K562 (cell line): ENCODE results near the gene TFB2M. TPM values are rescaled to one million over a fixed set of nuclear protein-coding genes. Genes with fewer than 3 reads are reported as not detected.
A peak's percentile ranks its signal among the peaks of the same experiment; 100 is the strongest.

ENCODE experiments used
- BCOR ChIP-seq: fragments of 450-650 bp; IDR thresholded peaks from 2 replicates; pipeline ENCODE4 v1.6.1; 2016
- CSDE1 ChIP-seq, 2 experiments: fragments of 450-650 bp; IDR thresholded peaks; 2 replicates each; pipeline ENCODE4 v1.6.1; 2016; ENCODE audit warnings: mild to moderate bottlenecking in 1 of 2
- DACH1 ChIP-seq: fragments of 450-650 bp; IDR thresholded peaks from 2 replicates; pipeline ENCODE4 v1.6.1; 2018; ENCODE audit not compliant: partially characterized antibody
- GATAD2A ChIP-seq: fragments of 450-650 bp; IDR thresholded peaks from 2 replicates; pipeline ENCODE4 v1.6.1; 2017
- KLF6 ChIP-seq: fragments of 250-450 bp; sonication (Bioruptor Pico); IDR thresholded peaks from 2 replicates; pipeline ENCODE4 v1.4.0; 2020; ENCODE audit warnings: mild to moderate bottlenecking, moderate library complexity, borderline replicate concordance
- MTA3 ChIP-seq: fragments of 450-650 bp; formaldehyde crosslinking; IDR thresholded peaks from 2 replicates; pipeline ENCODE4 v1.6.1; 2017; ENCODE audit warnings: mild to moderate bottlenecking, borderline replicate concordance
- NCOA1 ChIP-seq: fragments of 450-650 bp; IDR thresholded peaks from 2 replicates; pipeline ENCODE4 v1.6.1; 2016; ENCODE audit warnings: low read depth
- SMAD1 ChIP-seq: fragments of 150-350 bp; IDR thresholded peaks from 2 replicates; pipeline ENCODE4 v1.6.1; 2014; ENCODE audit warnings: low read length, low read depth; ENCODE audit not compliant: partially characterized antibody
- SP1 ChIP-seq: sonication (generic); formaldehyde crosslinking; IDR thresholded peaks from 2 replicates; pipeline ENCODE4 v1.8.1; 2022; ENCODE audit warnings: mild to moderate bottlenecking, missing genetic modification reagents
- TEAD1 ChIP-seq, 2 experiments: fragments of 450-650 bp in 1 of 2; sonication (generic) in 1 of 2; formaldehyde crosslinking; IDR thresholded peaks; 2 replicates each; pipeline versions ENCODE4 v1.4.0 to v1.8.0; 2020 to 2022; ENCODE audit warnings: mild to moderate bottlenecking in 2 of 2, missing genetic modification reagents in 1 of 2
- TSC22D4 ChIP-seq: fragments of 450-650 bp; IDR thresholded peaks from 2 replicates; pipeline ENCODE4 v1.6.1; 2016; ENCODE audit warnings: missing genetic modification characterization, missing biosample characterization, control low read depth
- ZNF408 ChIP-seq: fragments of 250-450 bp; sonication (Bioruptor Pico); IDR thresholded peaks from 2 replicates; pipeline ENCODE4 v1.4.0; 2020; ENCODE audit warnings: low read depth, mild to moderate bottlenecking, moderate library complexity
- ZNF76 ChIP-seq: fragments of 250-450 bp; sonication (Bioruptor Pico); IDR thresholded peaks from 2 replicates; pipeline ENCODE4 v1.4.0; 2020; ENCODE audit warnings: mild to moderate bottlenecking, moderate library complexity, borderline replicate concordance
- polyA plus RNA-seq, 8 experiments: library from polyadenylated mRNA; depleted of rRNA in 4 of 8; stranded (reverse) in 5 of 8; unstranded in 3 of 8; fragments of >200 nt; fragmentation: Nextera tagmentation in 2 of 8; fragmentation: Illumina TruSeq in 1 of 8; extraction: Ambion mirVana in 2 of 8; extraction: Trizol in 1 of 8; gene quantifications; 2 replicates each; pipeline versions ENCODE4 v1.2.1 to v1.2.3, GENCODE V29; 2011 to 2014; ENCODE audit warnings: inconsistent platforms in 1 of 8, missing spikeins in 1 of 8
- total RNA-seq, 7 experiments: library from RNA; depleted of rRNA in 6 of 7; stranded (reverse); fragments of >200 nt in 6 of 7; fragmentation: Illumina TruSeq in 2 of 7; extraction: Trizol in 2 of 7; gene quantifications; 2 replicates each; pipeline versions ENCODE4 v1.2.1 to v1.2.3, GENCODE V29; 2011 to 2021; ENCODE audit warnings: low replicate concordance in 1 of 7
- TF ChIP-seq, protein P1 (sequence below): fragments of 200-400 bp; formaldehyde crosslinking; IDR thresholded peaks from 2 replicates; pipeline ENCODE4 v1.6.1; 2017; ENCODE audit warnings: mild to moderate bottlenecking, low read depth, low read length, moderate library complexity
- TF ChIP-seq, protein P2 (sequence below): fragments of 450-650 bp; formaldehyde crosslinking; IDR thresholded peaks from 2 replicates; pipeline ENCODE4 v1.4.0; 2022; ENCODE audit warnings: missing genetic modification characterization
- TF ChIP-seq, protein P3 (sequence below): sonication (generic); formaldehyde crosslinking; IDR thresholded peaks from 2 replicates; pipeline ENCODE4 v1.8.0; 2022; ENCODE audit warnings: mild to moderate bottlenecking, missing genetic modification reagents
- TF ChIP-seq, protein P4 (sequence below): fragments of 450-650 bp; IDR thresholded peaks from 2 replicates; pipeline ENCODE4 v1.6.1; 2018; ENCODE audit warnings: mild to moderate bottlenecking, low read depth; ENCODE audit not compliant: partially characterized antibody

Gene TFB2M
- total and polyA plus RNA-seq, 9 of the 15 experiments (the other 6 are each of a cell fraction or from before 2014, with no cell fraction given), result 55.1 to 162 (median 70.6) TPM

DNA sequence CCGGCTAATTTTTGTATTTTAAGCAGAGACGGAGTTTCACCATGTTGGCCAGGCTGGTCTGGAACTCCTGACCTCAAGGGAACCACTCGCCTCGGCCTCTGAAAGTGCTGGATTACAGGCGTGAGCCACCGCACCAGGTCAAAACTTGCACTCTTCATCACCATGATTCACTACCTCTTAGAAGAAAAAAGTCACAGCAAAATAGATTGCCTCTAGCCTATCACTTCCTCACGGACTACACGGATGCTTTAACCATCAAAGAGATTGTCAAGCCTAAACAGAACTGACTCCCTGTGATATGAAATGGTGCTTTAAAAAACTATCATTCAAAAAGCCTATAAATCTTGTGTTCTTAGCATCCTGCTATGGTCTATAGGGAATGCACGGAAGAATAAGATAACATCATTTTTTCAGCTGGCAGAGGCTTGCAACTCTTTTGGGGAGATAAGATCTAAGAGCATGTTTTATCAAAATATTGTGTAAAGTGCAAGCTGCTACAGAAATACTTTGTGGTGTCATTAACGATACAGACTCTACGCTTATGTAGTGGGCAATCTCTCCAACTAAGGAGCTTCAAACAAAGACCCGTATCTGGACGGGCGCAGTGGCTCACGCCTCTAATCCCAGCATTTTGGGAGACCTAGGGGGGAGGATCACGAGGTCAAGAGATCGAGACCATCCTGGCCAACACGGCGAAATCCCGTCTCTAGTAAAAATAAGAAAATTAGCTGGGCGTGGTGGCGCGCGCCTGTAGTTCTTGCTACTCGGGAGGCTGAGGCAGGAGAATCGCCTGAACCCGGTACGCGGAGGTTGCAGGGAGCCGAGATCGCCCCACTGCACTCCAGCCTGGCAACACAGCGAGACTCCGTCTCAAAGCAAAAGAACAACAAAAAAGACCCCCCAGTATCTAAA, 966 bp downstream of the TFB2M start (continued):
- TF ChIP-seq CSDE1 (IDR thresholded peaks at IDR 0.05), result no peak
- TF ChIP-seq GATAD2A, result no peak
- TF ChIP-seq, protein P1, sequence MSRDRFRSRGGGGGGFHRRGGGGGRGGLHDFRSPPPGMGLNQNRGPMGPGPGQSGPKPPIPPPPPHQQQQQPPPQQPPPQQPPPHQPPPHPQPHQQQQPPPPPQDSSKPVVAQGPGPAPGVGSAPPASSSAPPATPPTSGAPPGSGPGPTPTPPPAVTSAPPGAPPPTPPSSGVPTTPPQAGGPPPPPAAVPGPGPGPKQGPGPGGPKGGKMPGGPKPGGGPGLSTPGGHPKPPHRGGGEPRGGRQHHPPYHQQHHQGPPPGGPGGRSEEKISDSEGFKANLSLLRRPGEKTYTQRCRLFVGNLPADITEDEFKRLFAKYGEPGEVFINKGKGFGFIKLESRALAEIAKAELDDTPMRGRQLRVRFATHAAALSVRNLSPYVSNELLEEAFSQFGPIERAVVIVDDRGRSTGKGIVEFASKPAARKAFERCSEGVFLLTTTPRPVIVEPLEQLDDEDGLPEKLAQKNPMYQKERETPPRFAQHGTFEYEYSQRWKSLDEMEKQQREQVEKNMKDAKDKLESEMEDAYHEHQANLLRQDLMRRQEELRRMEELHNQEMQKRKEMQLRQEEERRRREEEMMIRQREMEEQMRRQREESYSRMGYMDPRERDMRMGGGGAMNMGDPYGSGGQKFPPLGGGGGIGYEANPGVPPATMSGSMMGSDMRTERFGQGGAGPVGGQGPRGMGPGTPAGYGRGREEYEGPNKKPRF, result no peak
- no peak; the same call in 1 of the 2 replicates for TF ChIP-seq SP1
- TF ChIP-seq TEAD1 (CRISPR knock-in tag; IDR thresholded peaks at IDR 0.05), result 0 out of 4 replicates have a peak, but pooled peaks of 1 of the 2 experiments have one; percentile 32
- TF ChIP-seq, protein P2, sequence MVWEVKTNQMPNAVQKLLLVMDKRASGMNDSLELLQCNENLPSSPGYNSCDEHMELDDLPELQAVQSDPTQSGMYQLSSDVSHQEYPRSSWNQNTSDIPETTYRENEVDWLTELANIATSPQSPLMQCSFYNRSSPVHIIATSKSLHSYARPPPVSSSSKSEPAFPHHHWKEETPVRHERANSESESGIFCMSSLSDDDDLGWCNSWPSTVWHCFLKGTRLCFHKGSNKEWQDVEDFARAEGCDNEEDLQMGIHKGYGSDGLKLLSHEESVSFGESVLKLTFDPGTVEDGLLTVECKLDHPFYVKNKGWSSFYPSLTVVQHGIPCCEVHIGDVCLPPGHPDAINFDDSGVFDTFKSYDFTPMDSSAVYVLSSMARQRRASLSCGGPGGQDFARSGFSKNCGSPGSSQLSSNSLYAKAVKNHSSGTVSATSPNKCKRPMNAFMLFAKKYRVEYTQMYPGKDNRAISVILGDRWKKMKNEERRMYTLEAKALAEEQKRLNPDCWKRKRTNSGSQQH (CRISPR knock-in tag), result 0 out of 2 replicates have a peak, but pooled peaks have one; percentile 44
- TF ChIP-seq DACH1, result no peak
- TF ChIP-seq SMAD1, result no peak
- TF ChIP-seq, protein P3, sequence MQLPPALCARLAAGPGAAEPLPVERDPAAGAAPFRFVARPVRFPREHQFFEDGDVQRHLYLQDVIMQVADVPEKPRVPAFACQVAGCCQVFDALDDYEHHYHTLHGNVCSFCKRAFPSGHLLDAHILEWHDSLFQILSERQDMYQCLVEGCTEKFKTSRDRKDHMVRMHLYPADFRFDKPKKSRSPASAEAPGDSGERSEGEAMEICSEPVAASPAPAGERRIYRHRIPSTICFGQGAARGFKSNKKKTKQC (CRISPR knock-in tag), result peak; percentile 75; the same call in 1 of the 2 replicates
- no peak for TF ChIP-seq ZNF76 (CRISPR knock-in tag)
- TF ChIP-seq ZNF408 (CRISPR knock-in tag), result no peak
- TF ChIP-seq NCOA1, result 0 out of 2 replicates have a peak, but pooled peaks have one; percentile 33
- TF ChIP-seq, protein P4, sequence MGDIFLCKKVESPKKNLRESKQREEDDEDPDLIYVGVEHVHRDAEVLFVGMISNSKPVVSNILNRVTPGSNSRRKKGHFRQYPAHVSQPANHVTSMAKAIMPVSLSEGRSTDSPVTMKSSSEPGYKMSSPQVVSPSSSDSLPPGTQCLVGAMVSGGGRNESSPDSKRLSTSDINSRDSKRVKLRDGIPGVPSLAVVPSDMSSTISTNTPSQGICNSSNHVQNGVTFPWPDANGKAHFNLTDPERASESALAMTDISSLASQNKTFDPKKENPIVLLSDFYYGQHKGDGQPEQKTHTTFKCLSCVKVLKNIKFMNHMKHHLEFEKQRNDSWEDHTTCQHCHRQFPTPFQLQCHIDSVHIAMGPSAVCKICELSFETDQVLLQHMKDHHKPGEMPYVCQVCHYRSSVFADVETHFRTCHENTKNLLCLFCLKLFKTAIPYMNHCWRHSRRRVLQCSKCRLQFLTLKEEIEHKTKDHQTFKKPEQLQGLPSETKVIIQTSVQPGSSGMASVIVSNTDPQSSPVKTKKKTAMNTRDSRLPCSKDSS, result no peak
- no peak for TF ChIP-seq TSC22D4 (tag)
- TF ChIP-seq KLF6 (CRISPR knock-in tag), result no peak
- no peak for TF ChIP-seq MTA3
- TF ChIP-seq BCOR, result peak; percentile 90
